H1 (cell line): ENCODE results near the gene WDR77. TPM values are rescaled to one million over a fixed set of nuclear protein-coding genes. Genes with fewer than 3 reads are reported as not detected.

Source experiments
- CTCF ChIA-PET: fragments of 300-600 bp; sonication (Branson Sonifier 250); formaldehyde crosslinking; loops from one replicate; lab custom pipeline; 2021; ENCODE audit not compliant: partially characterized antibody; lab: Charles Lee
- POLR2A ChIA-PET: fragments of 300-600 bp; sonication (Branson Sonifier 250); formaldehyde crosslinking; loops from one replicate; lab custom pipeline; 2021; ENCODE audit warnings: inconsistent platforms; ENCODE audit not compliant: partially characterized antibody; lab: Charles Lee
- DNase-seq, 2 experiments: peaks; one replicate each; pipeline versions ENCODE4 v3.0.0 to v3.0.0-alpha.2; 2010 to 2022; ENCODE audit warnings: low spot score in 2 of 2, low read depth in 1 of 2, mixed read lengths in 1 of 2
- FAIRE-seq: peaks from 2 replicates; lab custom pipeline; 2011; peaks lifted over from hg19 to GRCh38; lab: Jason Lieb, UNC
- H2AFZ ChIP-seq: 2 replicates; pipeline ENCODE4 v1.8.1; 2012; ENCODE audit warnings: low read length, inconsistent platforms
- H2AK5ac ChIP-seq: 2 replicates; pipeline ENCODE4 v1.6.1; 2013; ENCODE audit warnings: low read depth, low read length
- H2BK120ac ChIP-seq: replicated peaks from 2 replicates; pipeline ENCODE3; 2013; ENCODE audit warnings: low read depth, low read length, inconsistent platforms
- H2BK12ac ChIP-seq: 2 replicates; pipeline ENCODE4 v1.6.1; 2013; ENCODE audit warnings: low read depth, low read length
- H2BK15ac ChIP-seq: 2 replicates; pipeline ENCODE4 v1.6.1; 2013; ENCODE audit warnings: low read length
- H2BK20ac ChIP-seq: 2 replicates; pipeline ENCODE4 v1.6.1; 2013; ENCODE audit warnings: low read length
- H2BK5ac ChIP-seq: 2 replicates; pipeline ENCODE4 v1.6.1; 2013; ENCODE audit warnings: low read depth, low read length
- H3K14ac ChIP-seq: 2 replicates; pipeline ENCODE4 v1.6.1; 2013; ENCODE audit warnings: inconsistent platforms; ENCODE audit not compliant: insufficient read length
- H3K18ac ChIP-seq: 2 replicates; pipeline ENCODE4 v1.6.1; 2013; ENCODE audit warnings: low read length; ENCODE audit errors: extremely low read depth
- H3K23ac ChIP-seq: 2 replicates; pipeline ENCODE4 v1.6.1; 2013; ENCODE audit warnings: inconsistent platforms; ENCODE audit not compliant: insufficient read length
- H3K23me2 ChIP-seq: 2 replicates; pipeline ENCODE4 v1.6.1; 2013; ENCODE audit warnings: low read depth, low read length
- H3K27ac ChIP-seq: 2 replicates; pipeline ENCODE4 v1.6.1; 2011; ENCODE audit warnings: low read depth, low read length, inconsistent platforms
- H3K27me3 ChIP-seq, 4 experiments: replicated peaks in 1 of 4; 1 replicate in 1 of 4; 2 replicates in 3 of 4; pipeline versions ENCODE4 v1.6.1 to v1.8.1; 2011 to 2013; ENCODE audit warnings: low read length in 3 of 4, mild to moderate bottlenecking in 3 of 4, inconsistent platforms in 2 of 4, mixed read lengths in 2 of 4, moderate library complexity in 1 of 4; ENCODE audit not compliant: control insufficient read depth in 3 of 4, insufficient read depth in 3 of 4; ENCODE audit errors: extremely low read depth in 1 of 4
- H3K36me3 ChIP-seq, 4 experiments: 2 replicates each; pipeline versions ENCODE4 v1.6.1 to v1.8.1; 2011 to 2013; ENCODE audit warnings: mild to moderate bottlenecking in 4 of 4, low read length in 3 of 4, moderate library complexity in 2 of 4, control low read depth in 1 of 4, inconsistent platforms in 1 of 4; ENCODE audit not compliant: insufficient read depth in 4 of 4, control insufficient read depth in 2 of 4
- H3K4ac ChIP-seq: replicated peaks from 2 replicates; pipeline ENCODE3; 2013; ENCODE audit warnings: low read length, low read depth, mixed read lengths, inconsistent platforms; ENCODE audit not compliant: insufficient read length
- H3K4me1 ChIP-seq, 4 experiments: replicated peaks in 1 of 4; 1 replicate in 1 of 4; 2 replicates in 3 of 4; pipeline versions ENCODE4 v1.6.1 to v1.8.1; 2011 to 2013; ENCODE audit warnings: low read length in 3 of 4, inconsistent platforms in 2 of 4, mixed read lengths in 1 of 4; ENCODE audit not compliant: insufficient read depth in 4 of 4, control insufficient read depth in 3 of 4
- H3K4me2 ChIP-seq, 2 experiments: 2 replicates each; pipeline versions ENCODE4 v1.6.1 to v1.8.1; 2011 to 2013; ENCODE audit warnings: low read depth in 2 of 2, low read length in 2 of 2, control low read depth in 1 of 2, inconsistent platforms in 1 of 2, mild to moderate bottlenecking in 1 of 2; ENCODE audit not compliant: insufficient read depth in 1 of 2
- H3K4me3 ChIP-seq, 4 experiments: fragments of 200-600, 300-600 bp in 1 of 4; sonication (generic), shearing (Covaris generic), sonication (Bioruptor Twin) in 1 of 4; 2 replicates each; pipeline versions ENCODE4 v1.5.1 to v1.8.1; 2011 to 2016; ENCODE audit warnings: low read length in 4 of 4, low read depth in 3 of 4, control low read depth in 2 of 4, inconsistent platforms in 2 of 4, mild to moderate bottlenecking in 2 of 4, mixed read lengths in 1 of 4, moderate library complexity in 1 of 4; ENCODE audit not compliant: insufficient read depth in 2 of 4; ENCODE audit errors: extremely low read depth in 1 of 4
- H3K56ac ChIP-seq: replicated peaks from 2 replicates; pipeline ENCODE3; 2013; ENCODE audit warnings: low read depth, mild to moderate bottlenecking, mixed read lengths, low read length, inconsistent platforms; ENCODE audit not compliant: insufficient read length
- H3K79me1 ChIP-seq: 2 replicates; pipeline ENCODE4 v1.6.1; 2013; ENCODE audit warnings: low read depth, low read length, control low read depth
- H3K79me2 ChIP-seq, 2 experiments: 2 replicates each; pipeline versions ENCODE4 v1.6.1 to v1.8.1; 2012 to 2013; ENCODE audit warnings: low read length in 2 of 2, mild to moderate bottlenecking in 2 of 2, inconsistent platforms in 1 of 2; ENCODE audit not compliant: insufficient read depth in 2 of 2, control insufficient read depth in 1 of 2
- H3K9ac ChIP-seq, 4 experiments: replicated peaks in 1 of 4; 1 replicate in 1 of 4; 2 replicates in 3 of 4; pipeline versions ENCODE4 v1.6.1 to v1.8.1; 2011 to 2013; ENCODE audit warnings: low read depth in 3 of 4, low read length in 3 of 4, control low read depth in 2 of 4, mild to moderate bottlenecking in 2 of 4, moderate library complexity in 2 of 4, inconsistent platforms in 1 of 4; ENCODE audit errors: extremely low read depth in 1 of 4
- H3K9me3 ChIP-seq, 2 experiments: 2 replicates each; pipeline versions ENCODE4 v1.6.1 to v1.8.1; 2012 to 2013; ENCODE audit warnings: mild to moderate bottlenecking in 2 of 2, moderate library complexity in 2 of 2, control low read depth in 1 of 2, inconsistent platforms in 1 of 2, low read depth in 1 of 2, low read length in 1 of 2, mixed read lengths in 1 of 2; ENCODE audit not compliant: insufficient read depth in 2 of 2
- H4K20me1 ChIP-seq, 2 experiments: replicated peaks in 1 of 2; 2 replicates each; pipeline versions ENCODE3 to v1.8.1; 2011 to 2013; ENCODE audit warnings: inconsistent platforms in 2 of 2, low read length in 2 of 2, mild to moderate bottlenecking in 1 of 2; ENCODE audit not compliant: insufficient read depth in 2 of 2, control insufficient read depth in 1 of 2
- H4K5ac ChIP-seq: 2 replicates; pipeline ENCODE4 v1.6.1; 2013; ENCODE audit warnings: low read length, low read depth, mixed read lengths, inconsistent platforms; ENCODE audit not compliant: insufficient read length
- H4K8ac ChIP-seq: 2 replicates; pipeline ENCODE4 v1.8.0; 2013; ENCODE audit warnings: mild to moderate bottlenecking, moderate library complexity, low read length, inconsistent platforms; ENCODE audit not compliant: insufficient read depth; ENCODE audit errors: extremely low read depth
- H4K91ac ChIP-seq: replicated peaks from 2 replicates; pipeline ENCODE3; 2013; ENCODE audit warnings: low read length, mixed read lengths, inconsistent platforms; ENCODE audit not compliant: insufficient read length
- ASH2L ChIP-seq: fragments of 200-600, 300-600 bp; sonication (generic); IDR thresholded peaks from one replicate; pipeline ENCODE4 v1.7.1; 2017; ENCODE audit warnings: low read length
- BCL11A ChIP-seq, 2 experiments: IDR thresholded peaks; one replicate each; pipeline ENCODE4 v1.6.1; 2011; ENCODE audit warnings: low read depth in 2 of 2, low read length in 2 of 2, mild to moderate bottlenecking in 2 of 2
- KDM5A ChIP-seq: fragments of 200-600 bp; IDR thresholded peaks from 2 replicates; pipeline ENCODE4 v1.7.1; 2012; ENCODE audit warnings: mild to moderate bottlenecking, low read length, inconsistent platforms, mixed read lengths
- MAFK ChIP-seq: IDR thresholded peaks from 2 replicates; pipeline ENCODE4 v1.6.1; 2012; ENCODE audit warnings: low read depth, mild to moderate bottlenecking, improper control_type of control experiment, low read length
- RFX5 ChIP-seq: IDR thresholded peaks from 2 replicates; pipeline ENCODE4 v1.6.1; 2011; ENCODE audit warnings: low read depth, low read length, improper control_type of control experiment, borderline replicate concordance
- SIN3A ChIP-seq, 2 experiments: IDR thresholded peaks in 1 of 2; conservative IDR thresholded peaks in 1 of 2; 2 replicates each; pipeline ENCODE4 v1.6.1; 2011 to 2012; ENCODE audit warnings: low read length in 2 of 2, improper control_type of control experiment in 1 of 2, low read depth in 1 of 2, mild to moderate bottlenecking in 1 of 2
- TAF1 ChIP-seq: IDR thresholded peaks from 2 replicates; pipeline ENCODE4 v1.6.1; 2011; ENCODE audit warnings: mild to moderate bottlenecking, low read depth, low read length
- TCF12 ChIP-seq: IDR thresholded peaks from 2 replicates; pipeline ENCODE4 v1.6.1; 2011; ENCODE audit warnings: low read depth, mild to moderate bottlenecking, low read length
- TEAD4 ChIP-seq: IDR thresholded peaks from 2 replicates; pipeline ENCODE4 v1.6.1; 2012; ENCODE audit warnings: low read depth, low read length, inconsistent platforms, mixed read lengths
- WGBS, 2 experiments: shearing (Covaris generic) in 1 of 2; methylation state at CpG; one replicate each; pipeline versions ENCODE4 v1.1.6 to v1.1.7; 2013 to 2015; ENCODE audit warnings: low lambda C conversion rate in 2 of 2, mixed read lengths in 2 of 2, inconsistent platforms in 1 of 2, low coverage in 1 of 2, missing lambda C conversion rate in 1 of 2; ENCODE audit not compliant: insufficient replicate concordance in 2 of 2, insufficient coverage in 1 of 2, insufficient read length in 1 of 2; ENCODE audit errors: extremely low coverage in 1 of 2, missing lambda C conversion rate in 1 of 2; 5-methylcytosine and 5-hydroxymethylcytosine counted together
- polyA plus RNA-seq, 7 experiments: library from polyadenylated mRNA; depleted of rRNA in 3 of 7; stranded (reverse) in 5 of 7; unstranded in 2 of 7; fragments of >200 nt in 5 of 7; fragments of 200-250 nt in 2 of 7; gene quantifications; 1 replicate in 5 of 7; 2 replicates in 1 of 7; 4 replicates in 1 of 7; pipeline versions ENCODE4 v1.2.1 to v1.2.3, GENCODE V29; 2011 to 2013; ENCODE audit warnings: missing spikeins in 2 of 7, mixed read lengths in 2 of 7
- total RNA-seq: library from RNA; stranded (reverse); fragmentation: NEBNext Ultra II Directional; extraction: Animal tissue kit (Norgen Biotek cat#: 25700); gene quantifications from 2 replicates; pipeline ENCODE4 v1.2.1, GENCODE V29; 2021

WDR77 gene
- total and polyA plus RNA-seq, 2 of the 8 experiments (the other 6 are each of a cell fraction or from before 2014, with no cell fraction given) = 66.0 to 156 TPM

DNA sequence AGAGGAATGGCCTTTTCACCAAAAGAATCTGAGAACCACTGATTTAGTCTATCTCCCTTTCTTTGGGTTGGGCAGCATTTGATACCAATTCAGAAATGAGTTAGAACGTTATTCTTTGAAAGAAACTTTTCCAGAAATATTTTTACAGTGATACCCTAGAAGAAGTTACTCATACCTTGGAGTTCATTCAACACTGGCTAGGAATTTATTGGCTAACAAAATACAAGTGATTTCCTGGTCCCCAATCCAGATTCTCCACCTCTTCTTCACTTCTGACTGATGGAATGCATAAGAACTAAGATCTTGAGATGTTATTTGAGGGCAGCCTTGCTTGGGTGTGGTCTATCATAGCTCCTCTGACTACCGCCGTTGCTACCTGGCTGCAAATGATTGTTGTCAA lies 34.1 kb upstream of the WDR77 start:
- FAIRE-seq (no peak), DNase-seq (no peak)
- Histone ChIP-seq H2BK5ac (no peak overlapping the region), H3K14ac (no peak overlapping the region), H3K4me3 (no peak overlapping the region), H3K9me3 (no peaks in the 10 kb centered on the region), H4K5ac (no peak overlapping the region), H2AFZ (no peak overlapping the region), H4K91ac (no peak overlapping the region), H3K4me2 (no peak overlapping the region), H3K23me2 (no peaks in the 10 kb centered on the region), H2BK15ac (no peak overlapping the region), H3K36me3 (no peaks in the 10 kb centered on the region), H3K18ac (no peak overlapping the region), H3K27me3 (no peaks in the 10 kb centered on the region), H2BK120ac (no peak overlapping the region), H2AK5ac (no peak overlapping the region), H3K79me2 (no peaks in the 10 kb centered on the region), H3K56ac (no peak overlapping the region), H4K8ac (no peak overlapping the region), H4K20me1 (no peaks in the 10 kb centered on the region), H2BK20ac (no peak overlapping the region), H3K79me1 (no peaks in the 10 kb centered on the region), H3K9ac (no peak overlapping the region), H3K4me1 (no peaks in the 10 kb centered on the region), H3K4ac (no peak overlapping the region), H3K27ac (no peak overlapping the region), H2BK12ac (no peak overlapping the region), H3K23ac (no peak overlapping the region)
- CTCF ChIA-PET = interaction anchor here (1.0 to 3.7 kb wide), 4 partner anchors 12 to 272 kb away, joined by 3 to 30 read pairs (median 20); partner anchors contain the start of gene DDX20
- TF ChIP-seq ASH2L = no peak
- no peak for TF ChIP-seq MAFK
- no peak for TF ChIP-seq TEAD4
- TF ChIP-seq RFX5 = no peak
- no peak for TF ChIP-seq TCF12
- TF ChIP-seq BCL11A (IDR thresholded peaks at IDR 0.05; ENCODE audit: low read depth in 2 of 2, low read length in 2 of 2) = no peak
- TF ChIP-seq SIN3A (conservative IDR thresholded peaks at IDR 0.05 in 1 of 2, IDR thresholded peaks at IDR 0.05 in 1 of 2; ENCODE audit: low read depth in 1 of 2, low read length in 2 of 2) = no peak
- TF ChIP-seq KDM5A = no peak
- TF ChIP-seq TAF1 = no peak
- POLR2A ChIA-PET = no interaction called here
- WGBS, 2 experiments = 71% methylated on average over 3 of the region's 3 CpGs; no CpG with 5 or more reads in 1 of the 2 experiments
